GM21619 (cell line): ENCODE results near the gene NUDT9.
"Not testable (repeated sequence)": the region's sequence is repeated elsewhere in the genome, so short reads cannot be mapped to it uniquely, and the experiment has no call there.

Experiments
- ATAC-seq: cut with Tn5 transposase; IDR thresholded peaks from one replicate; pipeline ENCODE4 v1.9.1; 2021; ENCODE audit not compliant: unreplicated experiment

The NUDT9 gene

GRCh38 chr4:87422104-87423052 lies at the start of gene NUDT9:
Gene NUDT9 (plus strand): TSS chr4:87422573. CDS start chr4:87422906, 333 bp downstream.
- peak; percentile 81 for ATAC-seq

- ATAC-seq, result peak; percentile 67
These were observed 46.6 kb upstream of the NUDT9 start for GRCh38 chr4:87375719-87376291.

DNA sequence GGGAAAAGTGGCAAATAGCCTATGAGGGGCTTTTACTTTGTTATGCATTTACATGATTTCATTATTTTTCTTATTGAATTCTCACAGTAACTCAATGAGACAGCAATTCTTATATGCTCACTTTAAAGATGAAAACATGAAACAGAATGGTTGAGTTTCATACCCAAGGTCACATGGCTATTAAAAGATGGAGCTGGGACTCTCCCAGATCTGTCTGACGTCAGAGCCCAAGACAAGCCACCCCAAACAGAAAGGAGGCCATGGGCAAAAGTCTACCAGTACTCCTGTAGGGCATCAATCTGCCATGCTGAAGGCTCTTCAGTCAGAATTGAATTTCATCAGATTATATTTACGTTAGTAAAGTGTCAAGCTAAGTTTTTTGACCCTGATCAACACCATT lies 44.6 kb upstream of the NUDT9 start:
- no peak for ATAC-seq

DNA sequence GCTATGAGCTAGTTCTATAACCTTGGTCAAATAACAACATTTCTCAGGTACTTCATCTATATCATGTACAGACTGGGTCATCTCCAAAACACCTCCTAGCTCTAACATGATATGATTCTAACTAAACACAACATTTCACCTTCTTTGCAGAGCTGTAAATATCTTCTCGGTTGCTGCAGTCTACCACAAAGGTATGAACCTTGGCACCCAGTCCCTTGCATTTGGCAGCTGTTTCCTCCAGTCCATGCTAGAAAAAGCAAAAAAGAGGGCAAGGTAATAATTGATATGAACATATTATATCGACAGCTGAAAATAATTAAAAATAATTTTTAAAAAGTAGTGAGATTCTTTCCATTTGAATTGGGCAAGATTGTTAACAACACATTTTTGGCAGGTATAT lies 40.3 kb upstream of the NUDT9 start:
- ATAC-seq, result no peak

GRCh38 chr4:87382931-87383330 lies 39.4 kb upstream of the NUDT9 start:
- ATAC-seq, result no peak

- not testable (repeated sequence) for ATAC-seq
These were observed 37.8 kb upstream of the NUDT9 start for GRCh38 chr4:87384466-87385132.

GRCh38 chr4:87387237-87387636 lies 35.1 kb upstream of the NUDT9 start:
- no peak for ATAC-seq

- ATAC-seq, result no peak
These were observed 33.5 kb upstream of the NUDT9 start for GRCh38 chr4:87388901-87389300.

- ATAC-seq, result not testable (repeated sequence)
These were observed 32.3 kb upstream of the NUDT9 start for GRCh38 chr4:87390055-87390454.

DNA sequence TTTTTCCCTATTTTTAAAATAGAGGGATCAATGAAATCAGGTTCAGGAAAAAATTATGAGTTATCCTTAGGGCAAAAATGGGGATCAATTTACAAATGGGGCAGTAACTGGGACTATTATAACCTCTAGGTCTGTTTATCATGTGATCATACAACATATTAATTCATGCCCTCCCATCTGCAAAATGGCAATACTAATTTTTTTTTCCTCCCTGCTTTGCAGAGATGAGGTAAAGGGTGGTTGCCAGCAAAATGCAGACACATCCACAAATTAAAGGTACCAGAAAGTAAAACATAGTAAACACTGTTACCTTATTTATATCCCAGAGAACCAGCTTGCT lies 31.9 kb upstream of the NUDT9 start:
- no peak for ATAC-seq

- peak; percentile 99 for ATAC-seq
These were observed 31.3 kb upstream of the NUDT9 start, which contains the start of gene HSD17B11 for GRCh38 chr4:87390891-87391575. Gene HSD17B11 (minus strand): TSS chr4:87391188. CDS start chr4:87391070, 118 bp downstream.

GRCh38 chr4:87391576-87392054 lies 30.8 kb upstream of the NUDT9 start:
- ATAC-seq, result peak; percentile 6

GRCh38 chr4:87392183-87392582 lies 30.2 kb upstream of the NUDT9 start:
- no peak for ATAC-seq

- ATAC-seq, result not testable (repeated sequence)
These were observed 27.3 kb upstream of the NUDT9 start for GRCh38 chr4:87395073-87395472.

DNA sequence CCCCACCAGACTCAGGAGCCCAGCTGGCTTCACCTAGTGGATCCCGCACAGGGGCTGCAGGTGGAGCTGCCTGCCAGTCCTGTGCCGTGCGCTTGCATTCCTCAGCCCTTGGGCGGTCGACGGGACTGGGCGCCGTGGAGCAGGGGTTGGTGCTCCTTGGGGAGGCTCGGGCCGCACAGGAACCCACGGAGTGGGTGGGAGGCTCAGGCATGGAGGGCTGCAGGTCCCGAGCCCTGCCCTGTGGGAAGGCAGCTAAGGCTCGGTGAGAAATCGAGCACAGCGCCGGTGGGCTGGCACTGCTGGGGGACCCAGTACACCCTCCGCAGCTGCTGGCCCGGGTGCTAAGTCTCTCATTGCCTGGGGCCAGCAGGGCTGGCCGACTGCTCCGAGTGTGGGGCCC lies 26.5 kb upstream of the NUDT9 start:
- ATAC-seq, result not testable (repeated sequence)

GRCh38 chr4:87399148-87399547 lies 23.2 kb upstream of the NUDT9 start:
- no peak for ATAC-seq

DNA sequence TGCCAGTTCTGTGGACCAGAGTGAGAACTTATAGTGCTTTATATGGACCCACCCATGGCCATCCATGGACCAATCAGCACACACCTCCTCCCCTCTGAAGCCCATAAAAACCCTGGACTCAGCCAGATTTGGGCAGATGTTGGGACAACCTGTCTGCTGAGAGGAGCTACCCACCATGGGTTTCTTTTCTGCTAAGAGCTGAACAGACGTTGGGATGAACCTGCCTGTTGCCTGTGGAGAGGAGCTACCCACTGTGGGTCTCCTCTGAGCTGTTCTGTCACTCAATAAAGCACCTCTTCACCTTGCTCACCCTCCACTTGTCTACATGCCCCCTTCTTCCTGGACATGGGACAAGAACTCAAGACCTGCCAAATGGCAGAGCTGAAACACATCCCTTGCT lies 22.4 kb upstream of the NUDT9 start:
- no peak for ATAC-seq

DNA sequence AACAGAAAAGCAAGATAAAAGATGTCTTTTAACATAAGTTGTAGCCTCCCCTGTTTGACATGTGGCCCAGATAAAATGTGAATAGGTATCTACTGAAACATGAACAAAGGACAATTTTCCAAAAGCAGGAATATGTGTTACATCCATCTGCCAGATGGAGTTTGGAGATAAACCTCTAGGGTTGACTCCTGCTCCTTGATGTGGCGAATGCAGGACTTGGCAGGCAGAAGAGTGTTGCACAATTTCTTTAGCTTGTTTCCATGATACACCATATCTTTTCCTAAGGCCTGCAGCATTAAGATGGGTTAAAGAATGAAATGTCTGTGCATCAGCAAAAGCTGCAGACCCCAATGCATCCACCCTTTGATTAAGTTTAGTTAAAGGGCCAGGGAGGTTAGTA lies 18.6 kb upstream of the NUDT9 start:
- not testable (repeated sequence) for ATAC-seq

- ATAC-seq, result no peak
These were observed 17.1 kb upstream of the NUDT9 start for GRCh38 chr4:87405211-87405820.

DNA sequence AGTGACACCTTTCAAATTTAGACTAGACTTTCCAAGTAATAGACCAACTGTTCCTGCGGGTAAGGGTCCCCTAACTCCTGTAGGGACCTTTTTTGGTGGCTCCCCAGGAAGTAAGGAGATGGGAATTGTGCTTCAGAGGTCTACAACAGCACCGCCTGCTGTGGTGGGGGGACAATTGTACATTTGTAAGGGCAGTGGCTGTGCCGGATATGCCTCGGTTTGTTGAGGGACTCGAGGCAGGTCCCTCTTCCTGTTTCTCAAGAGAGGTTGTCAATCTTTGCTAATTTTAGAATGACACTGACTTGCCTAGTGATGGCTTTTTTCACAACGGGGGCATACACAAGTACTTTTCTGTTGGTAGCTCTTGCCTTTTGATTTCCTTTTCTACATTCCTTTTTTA lies 15.9 kb upstream of the NUDT9 start:
- ATAC-seq, result no peak

GRCh38 chr4:87406902-87407301 lies 15.5 kb upstream of the NUDT9 start:
- ATAC-seq, result not testable (repeated sequence)
